Right ventricle myocardium inferior (tissue), 1 donor: ENCODE data around the gene CSGALNACT2. TPM values are rescaled to one million over a fixed set of nuclear protein-coding genes. Genes with fewer than 3 reads are reported as not detected.

Experiments used
- ATAC-seq: fragments of 200-7000 bp; cut with Tn5 transposase; one replicate; pipeline ENCODE4 v1.9.1; 2020; ENCODE audit warnings: mild to moderate bottlenecking, moderate library complexity
- DNase-seq: peaks from one replicate; pipeline ENCODE4 v3.0.0; 2021; ENCODE audit errors: missing footprints
- intact Hi-C: fragments of 100-400 bp; cut with DNase I; formaldehyde crosslinking; loops from one replicate; pipeline ENCODE4 v1.11.0; 2022
- total RNA-seq: library from RNA; stranded (reverse); fragmentation: NEBNext Ultra II Directional; extraction: Animal tissue kit (Norgen Biotek cat#: 25700); gene quantifications from one replicate; pipeline ENCODE4 v1.2.1, GENCODE V29; 2021
- donor health status: DM: no; HTN: yes; CAD: no; lungs with severe emphysema.

CSGALNACT2 gene
- total RNA-seq, 1 donor from 2014 or later: 8.1 TPM

DNA sequence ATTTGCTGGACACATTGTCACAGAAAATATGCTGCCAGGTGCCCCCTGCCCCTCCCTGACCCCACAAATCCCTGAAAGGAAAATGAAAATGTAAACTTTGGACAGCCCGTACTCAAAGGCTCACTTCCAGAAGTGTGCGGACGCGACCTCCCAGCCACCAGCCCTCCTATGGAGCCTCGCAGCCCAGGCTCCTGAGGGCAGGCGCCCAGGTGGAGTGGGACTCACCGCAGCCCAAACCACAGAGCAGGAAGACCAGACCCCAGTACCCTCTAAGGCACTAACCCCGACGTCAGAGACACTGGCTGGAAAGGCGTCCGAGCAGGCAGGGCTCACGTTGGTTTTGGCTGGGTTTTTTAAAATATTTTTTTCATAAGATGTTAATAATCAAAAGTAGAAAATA, 57.3 kb downstream of the CSGALNACT2 start:
- intact Hi-C loops: no loop called here
- ATAC-seq (no peak), DNase-seq (no peak)

DNA sequence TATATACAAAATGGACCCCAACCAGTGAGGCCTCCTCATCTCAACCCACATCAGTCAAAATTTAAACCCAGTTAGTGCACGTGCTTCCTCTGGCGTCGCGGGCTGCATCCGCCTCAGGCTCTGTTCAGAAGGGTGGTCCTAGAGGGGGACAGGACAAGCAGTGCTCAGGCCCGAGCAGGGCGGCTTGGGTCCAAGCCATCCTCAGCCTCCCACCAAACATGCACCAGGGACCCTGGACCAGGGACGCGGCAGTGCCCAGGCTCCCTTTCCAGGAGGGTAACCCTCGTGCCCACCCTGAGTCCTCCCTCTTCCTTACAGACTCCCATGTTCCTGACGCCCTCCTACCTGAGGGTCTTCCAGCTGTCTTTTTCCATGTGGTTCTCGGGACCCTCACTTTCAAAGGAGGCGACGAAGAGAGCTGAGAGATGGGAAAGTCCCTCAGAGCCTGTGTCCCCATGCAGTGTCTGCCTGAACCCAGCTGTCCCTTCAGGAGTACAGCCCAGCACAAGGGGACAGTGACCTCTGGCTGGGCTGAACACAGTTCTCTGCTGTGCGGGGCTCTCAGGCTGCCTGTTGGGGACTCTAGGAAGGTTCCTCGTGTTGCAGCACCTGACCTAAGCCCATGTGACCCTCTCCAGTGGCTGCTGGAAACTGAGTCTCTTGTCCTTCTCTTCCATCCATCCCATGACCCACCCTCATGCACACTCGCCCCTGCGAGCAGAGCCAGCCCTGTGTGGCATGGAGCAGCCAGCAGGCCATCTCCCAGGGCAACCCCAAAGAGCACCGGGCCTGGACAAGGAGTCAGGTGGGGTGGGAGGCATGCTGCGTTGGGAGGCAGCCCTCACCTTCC, 58.1 kb downstream of the CSGALNACT2 start:
- DNase-seq (no peak), ATAC-seq (no peak)

DNA sequence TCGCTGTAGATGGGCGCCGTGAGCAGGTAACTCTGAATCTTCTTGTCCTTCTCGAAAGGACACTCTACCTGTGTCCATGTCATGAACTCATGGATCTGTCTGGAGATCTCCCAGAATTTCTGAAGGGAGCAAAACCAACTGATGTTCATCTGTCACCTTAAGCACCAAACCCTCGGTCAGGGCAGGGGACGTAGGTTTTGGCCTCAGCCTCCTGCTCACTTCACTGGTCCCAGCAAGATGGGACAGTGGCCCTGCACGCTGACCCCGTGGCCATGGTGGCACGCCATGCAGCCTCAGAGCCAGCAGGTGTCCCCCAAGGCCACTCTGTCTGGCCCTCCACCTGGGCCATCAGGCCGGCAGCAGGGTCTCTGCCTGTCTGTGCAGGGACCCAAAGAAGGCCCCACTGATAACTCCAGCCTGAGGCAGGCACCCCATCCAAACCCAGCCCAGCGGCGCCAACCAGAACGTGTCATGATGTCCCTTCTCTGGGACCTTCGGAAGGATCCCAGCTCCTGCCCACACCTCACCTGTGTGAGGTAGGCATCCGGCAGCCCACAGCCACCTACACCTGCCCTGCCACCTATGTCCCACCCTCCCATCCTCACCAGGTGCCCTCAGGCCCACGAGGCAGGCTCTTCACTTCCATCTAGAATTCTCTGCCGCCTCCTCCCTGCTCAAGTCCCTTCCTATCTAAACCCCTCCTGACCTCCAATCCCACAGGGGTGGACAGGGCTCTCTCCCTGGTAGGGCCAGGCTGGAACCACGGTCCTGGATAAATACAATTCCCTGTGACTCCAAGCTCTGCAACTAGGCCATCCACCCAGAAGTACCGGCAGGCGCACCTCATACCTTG, 59.0 kb downstream of the CSGALNACT2 start:
- no peak for DNase-seq
- no peak for ATAC-seq
- intact Hi-C loops: no loop called here

More for the DNA sequence above, 58.1 kb downstream of the CSGALNACT2 start:
- intact Hi-C loops: no loop called here

DNA sequence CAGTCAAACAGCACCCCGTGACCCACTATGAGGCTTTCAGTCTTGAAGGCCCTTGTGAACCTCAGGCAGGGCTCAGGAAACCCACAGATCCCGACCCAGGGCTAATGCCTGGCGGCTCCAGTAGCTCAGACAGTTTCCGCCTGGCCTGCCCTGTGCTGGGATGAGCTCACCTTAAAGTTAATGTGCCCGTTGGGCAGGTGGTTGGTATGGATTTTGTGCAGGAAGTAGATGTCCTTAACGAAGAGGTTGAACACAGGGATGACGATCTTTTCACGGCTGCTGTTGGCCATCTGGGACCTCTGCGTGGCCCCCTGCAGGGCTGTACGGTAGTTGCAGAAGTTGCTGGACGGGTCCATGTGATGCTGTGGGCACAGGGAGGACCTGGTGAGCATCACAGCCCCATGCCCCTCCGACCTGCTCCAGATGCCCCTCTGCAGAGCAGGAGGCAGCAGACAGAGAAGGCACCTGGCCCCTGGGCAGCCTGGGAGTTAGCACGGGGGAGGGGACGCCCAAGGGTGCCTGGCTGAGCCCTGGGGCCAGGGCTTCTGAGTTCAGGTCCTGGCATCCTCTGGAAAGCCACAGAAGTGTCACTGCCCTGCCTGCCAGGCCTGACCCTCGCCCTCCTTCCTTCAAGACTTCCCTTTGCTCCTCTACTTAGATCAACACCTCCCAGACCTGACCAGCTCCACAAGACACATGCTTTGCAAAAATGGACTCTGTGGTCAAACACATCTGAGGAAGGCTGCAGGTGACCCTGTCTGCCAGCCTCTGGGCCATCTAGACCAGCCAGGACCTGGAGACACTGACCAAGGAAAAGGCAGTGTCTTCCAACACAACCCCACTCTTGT, 59.8 kb downstream of the CSGALNACT2 start:
- intact Hi-C loops: no loop called here
- DNase-seq: no peak
- no peak for ATAC-seq

DNA sequence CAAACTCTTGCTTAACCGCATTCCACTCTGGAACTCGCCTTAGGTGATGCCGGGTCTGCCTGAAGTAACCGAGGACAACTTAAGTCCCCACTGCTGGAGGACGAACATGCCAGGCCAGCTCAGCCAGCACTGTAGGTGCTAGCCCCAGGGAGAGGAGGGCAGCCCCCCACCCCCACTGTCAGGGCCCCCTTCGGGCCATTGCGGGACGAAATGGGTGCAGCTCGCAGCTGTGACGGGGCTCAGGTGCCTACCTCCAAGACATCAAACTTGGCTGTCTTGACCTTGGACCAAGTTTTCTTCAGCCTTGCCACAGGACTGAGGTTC, 60.4 kb downstream of the CSGALNACT2 start:
- no peak for ATAC-seq
- intact Hi-C loops: no loop called here
- DNase-seq: no peak

DNA sequence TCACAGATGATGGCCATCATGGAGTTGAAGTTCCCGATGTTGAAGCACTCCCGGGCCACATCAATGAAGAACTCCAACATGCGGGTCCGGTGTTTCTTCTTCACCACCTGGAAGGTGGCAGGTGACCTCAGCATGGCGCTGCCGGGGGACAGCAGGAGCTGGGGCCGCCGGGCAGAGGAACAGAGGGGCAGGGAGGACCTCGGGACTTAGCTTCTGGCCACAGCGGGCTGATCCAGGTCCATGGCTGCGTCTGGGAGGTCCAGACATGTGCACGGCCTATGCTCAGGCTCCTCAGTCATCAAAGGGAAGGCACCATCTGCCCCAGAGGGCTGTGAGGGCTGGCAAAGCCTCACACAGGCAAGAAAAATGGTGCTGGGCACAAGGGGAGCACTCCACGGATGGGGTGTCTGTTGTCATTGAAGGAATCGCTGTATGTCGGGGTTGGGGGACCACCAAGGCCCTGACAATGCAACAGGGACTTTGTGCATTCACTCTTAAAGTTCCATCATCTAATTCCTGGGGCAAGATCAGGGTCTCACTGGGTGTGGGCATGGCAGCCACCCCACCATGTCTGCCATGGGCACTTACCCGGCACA, 60.9 kb downstream of the CSGALNACT2 start:
- no peak for ATAC-seq
- no peak for DNase-seq
- intact Hi-C loops: no loop called here

DNA sequence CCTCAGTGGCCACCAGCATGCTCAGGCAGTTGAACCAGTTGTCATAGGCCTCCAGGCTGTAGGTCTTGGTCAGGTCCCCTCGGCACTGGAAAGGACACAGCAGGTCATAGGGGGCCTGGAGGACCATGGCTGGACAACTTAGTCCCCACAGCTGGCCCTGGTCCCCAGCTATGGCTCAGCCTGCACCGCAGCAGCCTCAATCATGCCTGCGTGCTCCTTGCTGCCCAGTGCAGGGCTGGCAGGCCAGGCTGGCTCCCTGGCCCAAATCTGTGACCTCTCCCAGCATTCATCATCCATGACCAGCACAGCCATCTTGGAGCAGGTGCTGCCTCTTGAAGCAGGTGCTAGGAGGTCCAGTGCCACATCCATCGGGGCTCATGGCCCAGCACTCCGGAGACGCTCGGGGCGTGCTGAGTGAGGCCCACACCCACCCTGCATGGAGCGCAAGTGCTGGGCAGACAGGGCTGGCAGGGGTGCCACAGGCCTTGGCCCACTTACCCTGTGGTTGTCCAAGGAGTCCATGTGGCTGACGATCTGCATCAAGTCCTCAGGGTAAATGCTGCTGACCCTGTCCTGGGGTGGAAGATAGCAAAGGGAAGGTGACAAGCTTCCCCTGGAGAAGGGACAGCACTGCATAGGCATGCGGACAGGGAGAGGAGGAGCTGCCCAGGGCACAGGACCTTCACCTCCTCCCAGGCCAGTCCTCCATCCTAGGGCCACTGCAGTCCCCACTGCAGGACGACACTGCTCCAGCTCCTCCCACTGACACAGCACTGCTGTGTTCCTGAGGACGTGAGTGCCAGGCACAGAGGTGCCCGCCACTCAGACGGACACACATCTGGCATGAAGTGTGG, 61.7 kb downstream of the CSGALNACT2 start:
- intact Hi-C loops: no loop called here
- DNase-seq (no peak), ATAC-seq (no peak)

DNA sequence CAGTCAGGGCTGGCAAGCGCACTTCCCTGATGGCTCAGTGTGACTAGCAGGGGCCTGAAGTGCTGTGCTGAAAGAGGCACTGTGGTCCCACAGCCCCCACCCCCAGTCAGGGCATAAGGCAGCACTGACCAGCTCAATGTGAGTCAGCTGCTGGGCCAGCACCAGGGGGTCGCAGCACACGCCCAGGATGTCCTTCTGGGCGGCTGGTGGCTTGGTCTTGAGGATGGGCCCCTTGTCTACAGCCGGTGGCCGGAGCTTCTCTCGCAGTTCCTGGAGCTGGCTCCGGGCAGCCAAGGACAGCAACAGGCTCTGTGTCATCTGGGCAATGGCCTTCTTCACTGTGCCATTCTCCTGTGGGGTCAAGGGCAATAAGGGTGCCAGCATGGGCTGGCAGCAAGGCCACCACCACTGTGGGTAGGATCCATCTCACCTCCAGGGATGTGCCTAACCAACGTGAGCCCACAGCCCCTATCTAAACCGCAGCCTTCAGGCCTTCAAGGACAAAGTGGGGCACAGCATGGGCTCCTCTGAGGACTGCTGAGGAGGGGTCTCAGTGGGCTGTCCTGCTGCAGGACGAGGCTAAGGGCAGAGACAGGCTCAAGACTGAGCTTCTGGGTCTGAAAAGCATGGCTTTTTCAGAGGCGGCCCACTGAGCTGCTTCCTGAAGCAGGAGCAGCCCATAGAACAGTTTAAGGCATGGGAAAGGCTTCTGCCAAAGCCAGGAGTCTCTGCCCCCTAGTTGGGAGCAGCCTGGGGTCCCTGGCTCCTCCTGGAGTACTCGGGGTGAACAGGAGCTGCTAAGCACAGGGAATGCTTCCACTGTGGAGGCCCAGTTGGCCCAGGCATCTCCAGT, 62.5 kb downstream of the CSGALNACT2 start:
- intact Hi-C loops: no loop called here
- DNase-seq (no peak), ATAC-seq (no peak)

DNA sequence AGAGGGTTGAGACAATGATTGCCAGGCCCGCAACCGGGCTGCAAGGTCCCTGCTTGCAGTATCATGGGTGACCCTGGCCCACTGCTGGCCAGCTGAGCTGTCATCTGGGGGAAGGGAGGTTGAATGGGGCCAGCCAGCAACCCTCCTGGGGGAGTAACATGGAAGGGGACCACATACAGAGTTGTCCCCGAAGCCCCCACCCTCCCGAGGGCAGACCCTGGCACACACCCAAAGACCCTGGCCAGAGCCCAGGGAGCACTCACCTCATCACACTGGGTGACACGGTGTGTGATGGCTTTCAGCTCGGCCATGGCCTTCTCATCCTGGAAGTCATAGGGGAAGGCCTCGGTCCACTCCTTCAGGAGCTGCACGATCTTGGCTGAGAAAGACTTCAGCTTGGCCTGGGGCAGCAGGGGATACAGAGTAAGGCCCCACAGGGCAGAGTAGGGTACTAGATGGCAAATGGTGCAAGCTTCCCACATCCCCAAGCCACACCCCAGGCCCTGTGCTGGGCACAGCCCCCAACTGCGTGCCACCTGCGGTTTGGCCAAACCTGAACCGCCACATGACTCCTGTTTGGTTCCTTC, 63.4 kb downstream of the CSGALNACT2 start:
- intact Hi-C loops: no loop called here

DNA sequence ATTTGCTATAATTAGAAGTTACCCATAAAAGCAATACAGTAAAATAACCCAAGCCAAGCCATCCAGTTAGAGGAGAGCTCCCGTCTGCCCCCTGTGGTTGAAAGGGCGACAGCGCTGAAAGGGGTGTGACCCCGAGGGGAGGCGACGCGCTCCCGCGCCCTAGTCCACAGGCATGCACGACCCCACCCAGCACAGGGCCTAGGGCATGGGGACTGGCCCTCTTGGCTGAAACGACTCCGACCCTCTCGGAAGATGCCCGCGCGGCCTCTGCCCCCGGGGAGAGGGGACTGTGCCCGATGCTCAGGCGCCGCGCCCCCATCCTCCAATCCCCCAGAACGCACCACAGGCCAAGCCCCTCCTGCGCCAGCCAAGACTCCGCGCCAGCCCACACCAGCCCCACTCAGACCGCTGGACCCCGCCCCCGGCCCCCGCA, 64.0 kb downstream of the CSGALNACT2 start:
- DNase-seq: no peak
- ATAC-seq: no peak
- intact Hi-C loops: no loop called here

More for the DNA sequence above, 63.4 kb downstream of the CSGALNACT2 start:
- DNase-seq: no peak
- ATAC-seq: no peak

DNA sequence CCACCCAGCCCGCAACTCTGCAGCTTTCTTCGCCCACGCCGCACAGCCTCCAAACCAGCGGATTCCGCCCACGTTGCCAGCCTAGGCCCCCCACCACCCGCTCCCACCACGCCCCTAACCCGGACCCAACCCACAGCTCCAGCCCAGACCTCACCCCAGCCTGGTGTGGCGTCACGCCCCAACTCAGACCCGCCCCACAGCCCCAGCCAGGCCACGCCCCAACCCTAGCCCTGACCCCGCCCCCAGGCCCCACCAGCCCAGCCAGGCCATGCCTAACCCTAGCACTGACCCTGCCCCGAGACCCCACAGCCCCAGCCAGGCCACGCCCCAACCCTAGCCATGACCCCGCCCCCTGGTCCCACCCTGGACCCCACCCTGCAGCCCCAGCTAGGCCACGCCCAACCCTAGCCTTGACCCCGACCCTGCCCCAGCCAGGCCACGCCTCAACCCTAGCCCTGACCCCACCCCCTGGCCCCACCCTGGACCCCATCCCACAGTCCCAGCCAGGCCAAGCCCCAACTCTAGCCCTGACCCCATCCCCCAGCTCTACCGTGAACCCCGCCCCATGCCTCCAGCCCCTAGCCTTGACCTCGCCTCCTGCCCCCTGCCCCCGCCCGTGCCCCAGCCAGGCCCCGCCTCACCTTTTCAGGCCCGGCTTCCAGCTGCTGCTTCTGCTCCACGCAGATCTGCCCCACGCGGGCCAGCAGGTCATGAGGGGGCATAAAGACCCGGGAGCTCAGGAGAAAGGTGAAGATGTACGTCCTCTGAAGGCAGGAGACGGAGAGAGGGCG, 64.6 kb downstream of the CSGALNACT2 start:
- ATAC-seq: peak; percentile 49
- intact Hi-C loops: no loop called here
- peak; percentile 82 for DNase-seq

DNA sequence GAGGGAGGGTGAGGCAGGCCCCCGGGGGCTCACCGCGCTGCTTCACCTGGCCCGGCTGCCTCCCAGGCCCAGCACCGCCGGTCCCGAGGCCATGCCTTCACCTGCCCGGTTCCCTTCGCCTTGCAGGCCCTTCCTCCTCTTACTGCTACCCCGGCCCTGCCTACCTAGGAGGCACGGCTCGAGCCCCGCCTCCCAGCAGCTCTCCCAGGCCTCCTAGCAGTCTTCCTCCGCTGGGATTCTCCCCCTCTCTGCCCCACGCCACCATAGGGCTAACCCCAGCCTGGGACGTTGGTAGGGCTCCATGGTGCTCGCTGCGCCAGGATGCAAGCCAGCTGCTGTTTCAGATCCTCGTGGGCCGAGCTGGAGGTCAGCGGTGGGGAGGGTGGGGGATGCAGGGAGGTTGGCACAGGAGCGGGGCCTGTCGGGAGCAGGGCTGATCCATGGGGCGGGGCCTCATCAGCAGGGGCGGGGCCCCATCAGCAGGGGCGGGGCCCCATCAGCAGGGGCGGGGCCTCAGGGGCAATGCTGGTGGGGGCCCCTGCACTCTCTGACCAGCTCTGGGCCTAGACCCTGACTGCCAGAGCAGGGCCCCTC, 65.3 kb downstream of the CSGALNACT2 start:
- ATAC-seq (no peak), DNase-seq (no peak)
- intact Hi-C loops: no loop called here

DNA sequence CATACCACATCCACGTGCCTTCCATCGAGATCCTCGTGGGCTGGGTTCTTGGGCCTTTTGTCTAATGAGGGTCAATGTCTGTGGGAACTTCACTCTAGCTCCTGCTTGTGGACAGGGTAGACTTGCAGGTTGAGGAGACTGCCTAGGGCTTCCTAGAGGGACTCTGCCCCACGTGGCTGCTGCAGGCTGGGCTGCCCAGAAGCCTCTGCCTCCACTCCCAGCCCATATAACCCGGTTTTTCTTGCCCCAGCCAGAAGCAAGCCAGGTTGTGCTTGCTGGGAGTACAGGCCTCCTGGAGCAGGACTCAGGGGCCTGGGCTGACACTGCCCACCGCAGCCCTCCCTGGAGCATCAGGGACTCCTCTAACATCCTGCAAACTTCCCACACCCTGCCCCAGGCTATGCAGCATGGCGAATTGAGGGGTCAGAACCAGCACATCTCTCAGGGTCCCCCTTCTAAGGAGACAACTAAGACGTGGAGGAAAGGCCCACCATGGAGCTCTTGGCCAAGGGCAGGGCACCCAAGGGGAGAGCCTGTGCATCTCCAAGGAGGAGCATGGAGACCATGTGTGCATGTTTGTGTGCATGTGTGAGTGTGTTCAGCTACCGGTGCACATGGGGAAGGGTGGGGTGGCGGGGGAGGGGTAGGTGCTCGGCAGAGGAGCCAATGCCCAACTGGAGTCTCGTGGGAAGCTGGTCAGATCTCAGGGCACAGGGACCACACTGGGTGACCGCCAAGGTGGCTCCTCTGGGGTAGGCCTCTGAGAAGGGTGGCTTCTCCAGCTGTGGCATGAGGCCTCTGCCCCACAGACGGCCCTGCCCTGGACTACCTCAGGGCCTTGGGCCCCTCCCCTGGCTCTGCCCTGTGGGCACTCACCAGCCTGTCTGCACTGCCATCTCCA, 66.0 kb downstream of the CSGALNACT2 start:
- intact Hi-C loops: no loop called here
- DNase-seq (no peak), ATAC-seq (no peak)

DNA sequence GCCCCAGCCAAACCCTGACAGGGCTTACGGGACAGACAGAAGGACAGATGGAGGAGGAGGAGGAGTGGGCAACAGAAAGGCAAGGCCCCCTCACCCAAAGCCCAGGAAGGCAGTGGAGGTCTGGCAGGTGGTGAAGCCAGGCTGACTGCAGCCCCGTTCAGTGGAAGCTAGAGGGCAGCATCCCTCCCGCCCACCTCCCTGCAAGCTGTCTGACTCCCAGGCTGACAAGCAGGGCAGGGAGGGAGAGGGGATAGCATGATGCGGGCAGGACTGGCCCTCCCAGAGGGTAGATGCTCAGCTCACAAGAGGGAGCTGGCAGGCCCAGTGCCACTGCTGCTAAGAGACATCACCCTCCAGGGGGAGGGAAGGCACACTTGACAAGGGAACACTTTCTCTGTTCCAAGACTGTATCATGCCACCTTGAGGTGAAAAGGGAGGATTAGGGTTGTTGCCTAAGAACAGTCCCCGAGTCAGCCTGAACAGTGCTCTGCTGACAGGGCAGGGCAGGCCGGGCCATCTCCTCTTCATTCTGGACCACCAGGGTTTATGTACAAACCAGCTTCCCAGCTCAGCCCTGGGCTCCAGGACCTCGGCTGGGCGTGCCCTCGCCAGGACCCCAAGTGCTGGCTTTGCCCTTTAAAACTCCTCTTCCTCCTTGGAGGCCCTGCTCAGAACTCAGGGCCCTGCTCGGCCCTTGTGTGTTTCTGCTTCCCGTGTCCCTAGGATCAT, 66.9 kb downstream of the CSGALNACT2 start:
- ATAC-seq (no peak), DNase-seq (no peak)
- intact Hi-C loops: no loop called here
